H9 (cell line): Measurements from ENCODE around the gene MAML3. TPM values are rescaled to one million over a fixed set of nuclear protein-coding genes. Genes with fewer than 3 reads are reported as not detected.

Source experiments
- DNase-seq: peaks from one replicate; pipeline ENCODE4 v3.0.0-alpha.2; 2017
- H2AFZ ChIP-seq: one replicate; pipeline ENCODE4 v1.6.1; 2013; ENCODE audit warnings: mild to moderate bottlenecking, low read length, control low read depth, moderate library complexity
- H2AK5ac ChIP-seq: 2 replicates; pipeline ENCODE4 v1.6.1; 2013; ENCODE audit warnings: low read length, control low read depth, mixed read lengths; ENCODE audit not compliant: insufficient read length
- H2BK120ac ChIP-seq: one replicate; pipeline ENCODE4 v1.6.1; 2013; ENCODE audit warnings: low read depth, mild to moderate bottlenecking, low read length, control low read depth, inconsistent platforms; ENCODE audit not compliant: poor library complexity, severe bottlenecking
- H2BK12ac ChIP-seq: 2 replicates; pipeline ENCODE4 v1.6.1; 2013; ENCODE audit warnings: low read length, control low read depth, mixed read lengths, low read depth; ENCODE audit not compliant: insufficient read length
- H2BK15ac ChIP-seq: 2 replicates; pipeline ENCODE4 v1.6.1; 2013; ENCODE audit warnings: low read depth, low read length, control low read depth
- H2BK20ac ChIP-seq: one replicate; pipeline ENCODE4 v1.6.1; 2013; ENCODE audit warnings: low read depth, mild to moderate bottlenecking, low read length, control low read depth, inconsistent platforms; ENCODE audit not compliant: poor library complexity, severe bottlenecking
- H2BK5ac ChIP-seq: 2 replicates; pipeline ENCODE4 v1.6.1; 2013; ENCODE audit warnings: low read length, control low read depth, mixed read lengths; ENCODE audit not compliant: insufficient read length
- H3K14ac ChIP-seq: 2 replicates; pipeline ENCODE4 v1.6.1; 2013; ENCODE audit warnings: low read length, control low read depth; ENCODE audit not compliant: insufficient read depth
- H3K18ac ChIP-seq: 2 replicates; pipeline ENCODE4 v1.6.1; 2013; ENCODE audit warnings: low read depth, mild to moderate bottlenecking, mixed read lengths, low read length, control low read depth; ENCODE audit not compliant: insufficient read length
- H3K23ac ChIP-seq: 2 replicates; pipeline ENCODE4 v1.6.1; 2013; ENCODE audit warnings: low read length, control low read depth, mixed read lengths, low read depth; ENCODE audit not compliant: insufficient read length
- H3K23me2 ChIP-seq: 2 replicates; pipeline ENCODE4 v1.6.1; 2013; ENCODE audit warnings: low read depth, mild to moderate bottlenecking, mixed read lengths, low read length, control low read depth; ENCODE audit not compliant: insufficient read length, poor library complexity, severe bottlenecking
- H3K27ac ChIP-seq: 2 replicates; pipeline ENCODE4 v1.5.1; 2013; ENCODE audit warnings: low read length, control low read depth, mixed read lengths, low read depth; ENCODE audit not compliant: insufficient read length
- H3K27me3 ChIP-seq: 2 replicates; pipeline ENCODE4 v1.6.1; 2013; ENCODE audit warnings: low read length, control low read depth, inconsistent platforms; ENCODE audit not compliant: insufficient read depth
- H3K4ac ChIP-seq: 2 replicates; pipeline ENCODE4 v1.6.1; 2013; ENCODE audit warnings: low read depth, mild to moderate bottlenecking, control low read depth, inconsistent platforms, low read length, moderate library complexity
- H3K4me1 ChIP-seq: 2 replicates; pipeline ENCODE4 v1.6.1; 2013; ENCODE audit warnings: low read length, control low read depth, inconsistent platforms; ENCODE audit not compliant: insufficient read depth
- H3K4me2 ChIP-seq: 2 replicates; pipeline ENCODE4 v1.6.1; 2013; ENCODE audit warnings: low read length, control low read depth, mixed read lengths; ENCODE audit not compliant: insufficient read length, insufficient read depth
- H3K56ac ChIP-seq: 2 replicates; pipeline ENCODE4 v1.6.1; 2013; ENCODE audit warnings: low read depth, mild to moderate bottlenecking, mixed read lengths, low read length, control low read depth; ENCODE audit not compliant: insufficient read length
- H3K79me1 ChIP-seq: 2 replicates; pipeline ENCODE4 v1.6.1; 2013; ENCODE audit warnings: low read depth, mild to moderate bottlenecking, moderate library complexity, low read length, control low read depth, inconsistent platforms; ENCODE audit not compliant: insufficient read depth, poor library complexity, severe bottlenecking
- H3K79me2 ChIP-seq: 2 replicates; pipeline ENCODE4 v1.6.1; 2013; ENCODE audit warnings: low read length, control low read depth, inconsistent platforms; ENCODE audit not compliant: insufficient read depth
- H3K9ac ChIP-seq: 2 replicates; pipeline ENCODE4 v1.6.1; 2013; ENCODE audit warnings: low read length, control low read depth, mixed read lengths; ENCODE audit not compliant: insufficient read length; ENCODE audit errors: extremely low read depth
- H3K9me3 ChIP-seq: one replicate; pipeline ENCODE4 v1.6.1; 2013; ENCODE audit warnings: low read depth, low read length, inconsistent platforms; ENCODE audit not compliant: control insufficient read depth
- H3T11ph ChIP-seq: one replicate; pipeline ENCODE4 v1.6.1; 2013; ENCODE audit warnings: mild to moderate bottlenecking, low read length, control low read depth, inconsistent platforms
- H4K20me1 ChIP-seq: one replicate; pipeline ENCODE4 v1.6.1; 2013; ENCODE audit not compliant: control insufficient read depth, insufficient read length, insufficient read depth
- H4K5ac ChIP-seq: 2 replicates; pipeline ENCODE4 v1.6.1; 2013; ENCODE audit warnings: low read depth, mild to moderate bottlenecking, mixed read lengths, low read length, control low read depth; ENCODE audit not compliant: insufficient read length
- H4K8ac ChIP-seq: replicated peaks from 2 replicates; pipeline ENCODE4 v1.6.1; 2013; ENCODE audit warnings: low read length, control low read depth, mixed read lengths, low read depth; ENCODE audit not compliant: insufficient read length
- H4K91ac ChIP-seq: 2 replicates; pipeline ENCODE4 v1.6.1; 2013; ENCODE audit warnings: low read depth, mild to moderate bottlenecking, moderate library complexity, mixed read lengths, low read length, control low read depth; ENCODE audit not compliant: insufficient read length
- H3K27ac Mint-ChIP-seq, 3 experiments: 2 replicates in 2 of 3; 3 replicates in 1 of 3; pipeline ENCODE4 v1.8.0; 2020 to 2021; ENCODE audit warnings: mixed read lengths in 3 of 3, mild to moderate bottlenecking in 1 of 3, moderate library complexity in 1 of 3
- H3K27me3 Mint-ChIP-seq: 2 replicates; pipeline ENCODE4 v1.8.0; 2021; ENCODE audit warnings: low read depth, mild to moderate bottlenecking, moderate library complexity, mixed read lengths
- H3K36me3 Mint-ChIP-seq, 3 experiments: 2 replicates in 2 of 3; 3 replicates in 1 of 3; pipeline ENCODE4 v1.8.0; 2020 to 2021; ENCODE audit warnings: low read depth in 3 of 3, mixed read lengths in 3 of 3; ENCODE audit not compliant: insufficient read depth in 1 of 3
- H3K4me1 Mint-ChIP-seq, 2 experiments: 2 replicates each; pipeline ENCODE4 v1.8.0; 2020; ENCODE audit warnings: mixed read lengths in 2 of 2
- H3K4me3 Mint-ChIP-seq, 2 experiments: 2 replicates in 1 of 2; 3 replicates in 1 of 2; pipeline ENCODE4 v1.8.0; 2020 to 2021; ENCODE audit warnings: mild to moderate bottlenecking in 2 of 2, mixed read lengths in 2 of 2, moderate library complexity in 1 of 2
- H3K9me3 Mint-ChIP-seq, 2 experiments: 2 replicates in 1 of 2; 3 replicates in 1 of 2; pipeline ENCODE4 v1.8.0; 2020; ENCODE audit warnings: mild to moderate bottlenecking in 2 of 2, mixed read lengths in 2 of 2, moderate library complexity in 1 of 2
- WGBS: extraction: QIAGEN DNeasy Blood & Tissue Kit; methylation state at CpG from one replicate; pipeline ENCODE4 v1.1.7; 2013; ENCODE audit warnings: missing lambda C conversion rate, low lambda C conversion rate, mixed read lengths; ENCODE audit not compliant: insufficient read length; ENCODE audit errors: extremely low coverage; 5-methylcytosine and 5-hydroxymethylcytosine counted together
- total RNA-seq: library from RNA; stranded (reverse); gene quantifications from 2 replicates; pipeline ENCODE4 v1.2.1, GENCODE V29; 2021
- TF ChIP-seq, protein P1 (sequence below): fragments of 200-600 bp; sonication (generic); conservative IDR thresholded peaks from 3 replicates; pipeline ENCODE4 v1.8.0; 2021; ENCODE audit warnings: antibody characterized with exemption, mild to moderate bottlenecking

MAML3 gene
- total RNA-seq, 1 experiment from 2014 or later, result 3.9 TPM

DNA sequence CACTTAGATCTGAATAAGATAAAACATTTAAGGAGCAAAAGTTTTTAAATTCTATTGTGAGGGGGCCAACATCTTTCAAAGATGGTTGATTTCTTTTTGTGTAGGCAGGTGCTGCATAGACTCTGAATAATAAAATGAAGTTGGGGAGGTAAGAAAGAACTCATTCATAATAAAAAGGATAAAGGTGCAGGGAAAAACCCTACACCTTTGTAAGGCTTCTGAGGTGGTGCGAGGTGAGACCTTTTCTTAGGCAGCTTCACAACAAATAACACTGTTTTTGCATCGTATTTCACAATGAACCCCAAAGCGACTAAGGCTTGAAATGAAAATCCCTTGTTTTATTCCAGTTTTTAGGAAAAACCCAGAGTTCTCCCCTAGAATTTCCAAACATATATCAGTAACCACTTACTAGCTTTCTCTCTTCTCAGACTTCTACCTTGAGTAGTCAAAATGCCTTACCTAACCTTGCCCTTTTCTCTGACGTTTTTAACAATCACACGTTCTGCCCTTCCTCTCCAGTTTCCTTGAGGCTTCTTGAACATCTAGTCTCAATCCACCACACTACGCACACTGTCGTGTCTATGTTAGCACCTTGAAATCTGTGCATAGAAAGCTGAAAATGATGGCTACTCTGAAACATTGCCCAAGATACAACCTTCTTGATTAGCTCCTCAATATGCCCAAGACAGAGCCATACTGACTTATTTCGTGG, 30.2 kb downstream of the MAML3 start:
- no peaks in the 10 kb centered on the region for H3K27me3 Mint-ChIP-seq
- H2BK5ac ChIP-seq, result no peak overlapping the region
- H3K36me3 Mint-ChIP-seq, result no peaks in the 10 kb centered on the region
- no peaks in the 10 kb centered on the region for H4K20me1 ChIP-seq
- WGBS, result no CpG with 5 or more reads among the region's 8 CpGs
- no peak overlapping the region for H2BK120ac ChIP-seq
- H3K56ac ChIP-seq, result no peak overlapping the region
- no peak overlapping the region for H4K91ac ChIP-seq
- H3K14ac ChIP-seq, result no peak overlapping the region
- H4K8ac ChIP-seq, result no peak overlapping the region
- H3K4me3 Mint-ChIP-seq, result no peak overlapping the region
- no peaks in the 10 kb centered on the region for H3K79me2 ChIP-seq
- H3T11ph ChIP-seq, result no peak overlapping the region
- H3K23me2 ChIP-seq, result no peaks in the 10 kb centered on the region
- no peaks in the 10 kb centered on the region for H3K9me3 ChIP-seq
- H3K27ac ChIP-seq, result no peak overlapping the region
- no peak overlapping the region for H4K5ac ChIP-seq
- H3K79me1 ChIP-seq, result no peaks in the 10 kb centered on the region
- H3K23ac ChIP-seq, result no peak overlapping the region
- peaks cover 11 to 13% of the 10 kb centered on the region in 2 experiments for H3K4me1 Mint-ChIP-seq
- H3K4me1 ChIP-seq, result peaks cover 3% of the 10 kb centered on the region; the same call in 1 of the 2 replicates
- no peak for DNase-seq
- no peak overlapping the region for H2AFZ ChIP-seq
- H2BK15ac ChIP-seq, result no peak overlapping the region
- TF ChIP-seq, protein P1, sequence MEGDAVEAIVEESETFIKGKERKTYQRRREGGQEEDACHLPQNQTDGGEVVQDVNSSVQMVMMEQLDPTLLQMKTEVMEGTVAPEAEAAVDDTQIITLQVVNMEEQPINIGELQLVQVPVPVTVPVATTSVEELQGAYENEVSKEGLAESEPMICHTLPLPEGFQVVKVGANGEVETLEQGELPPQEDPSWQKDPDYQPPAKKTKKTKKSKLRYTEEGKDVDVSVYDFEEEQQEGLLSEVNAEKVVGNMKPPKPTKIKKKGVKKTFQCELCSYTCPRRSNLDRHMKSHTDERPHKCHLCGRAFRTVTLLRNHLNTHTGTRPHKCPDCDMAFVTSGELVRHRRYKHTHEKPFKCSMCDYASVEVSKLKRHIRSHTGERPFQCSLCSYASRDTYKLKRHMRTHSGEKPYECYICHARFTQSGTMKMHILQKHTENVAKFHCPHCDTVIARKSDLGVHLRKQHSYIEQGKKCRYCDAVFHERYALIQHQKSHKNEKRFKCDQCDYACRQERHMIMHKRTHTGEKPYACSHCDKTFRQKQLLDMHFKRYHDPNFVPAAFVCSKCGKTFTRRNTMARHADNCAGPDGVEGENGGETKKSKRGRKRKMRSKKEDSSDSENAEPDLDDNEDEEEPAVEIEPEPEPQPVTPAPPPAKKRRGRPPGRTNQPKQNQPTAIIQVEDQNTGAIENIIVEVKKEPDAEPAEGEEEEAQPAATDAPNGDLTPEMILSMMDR, result no peak
- no peak overlapping the region for H3K4me2 ChIP-seq
- no peak overlapping the region for H2BK12ac ChIP-seq
- no peaks in the 10 kb centered on the region for H3K9me3 Mint-ChIP-seq
- peak overlapping the region in 1 of 3 experiments; percentile 8; a peak in 1 of 7 replicates for H3K27ac Mint-ChIP-seq
- no peak overlapping the region for H3K18ac ChIP-seq
- no peak overlapping the region for H3K9ac ChIP-seq
- H2AK5ac ChIP-seq, result no peak overlapping the region
- H2BK20ac ChIP-seq, result no peak overlapping the region
- no peaks in the 10 kb centered on the region for H3K27me3 ChIP-seq
- no peak overlapping the region for H3K4ac ChIP-seq
